ENCODE data around the gene KCNG2. TPM values are rescaled to one million over a fixed set of nuclear protein-coding genes. Genes with fewer than 3 reads are reported as not detected.
"Not testable (repeated sequence)": the region's sequence is repeated elsewhere in the genome, so short reads cannot be mapped to it uniquely, and the experiment has no call there.

The KCNG2 gene
- not detected for total RNA-seq

GRCh38 chr18:79797518-79798345 is at the start of gene KCNG2:
TSS of gene KCNG2 (plus strand) at chr18:79797938. CDS start at chr18:79863668, 65,730 bp downstream.
- H3K36me3 Mint-ChIP-seq: no peaks in the 10 kb centered on the region
- peak within 1 kb of the TSS; percentile 47 for H3K4me3 Mint-ChIP-seq
- no peak within 1 kb of the TSS for H3K27ac Mint-ChIP-seq
- peak; percentile 52 for DNase-seq
- peaks cover 9% of the 10 kb centered on the region for H3K4me1 Mint-ChIP-seq
- no peaks in the 10 kb centered on the region for H3K9me3 Mint-ChIP-seq
- peaks cover 36% of the 10 kb centered on the region for H3K27me3 Mint-ChIP-seq

GRCh38 chr18:79748321-79749180 is 49.2 kb upstream of the KCNG2 start:
- peaks cover 34% of the 10 kb centered on the region for H3K36me3 Mint-ChIP-seq
- H3K4me3 Mint-ChIP-seq: no peak overlapping the region
- no peaks in the 10 kb centered on the region for H3K4me1 Mint-ChIP-seq
- H3K9me3 Mint-ChIP-seq: peaks cover 1% of the 10 kb centered on the region
- no peaks in the 10 kb centered on the region for H3K27me3 Mint-ChIP-seq
- H3K27ac Mint-ChIP-seq: no peak overlapping the region
- no peak for DNase-seq

- no peaks in the 10 kb centered on the region for H3K4me1 Mint-ChIP-seq
- DNase-seq: no peak
These were observed 48.2 kb upstream of the KCNG2 start for GRCh38 chr18:79749251-79750191.

GRCh38 chr18:79750980-79751571 is 46.7 kb upstream of the KCNG2 start:
- no peaks in the 10 kb centered on the region for H3K27me3 Mint-ChIP-seq
- peaks cover 37% of the 10 kb centered on the region for H3K36me3 Mint-ChIP-seq

More at GRCh38 chr18:79749251-79750191, 48.2 kb upstream of the KCNG2 start:
- H3K9me3 Mint-ChIP-seq: peaks cover 1% of the 10 kb centered on the region
- peaks cover 31% of the 10 kb centered on the region for H3K36me3 Mint-ChIP-seq
- no peaks in the 10 kb centered on the region for H3K27me3 Mint-ChIP-seq
- H3K4me3 Mint-ChIP-seq: no peak overlapping the region
- H3K27ac Mint-ChIP-seq: no peak overlapping the region

GRCh38 chr18:79751918-79752578 is 45.7 kb upstream of the KCNG2 start:
- not testable (repeated sequence) for H3K4me1 Mint-ChIP-seq, H3K27me3 Mint-ChIP-seq, H3K9me3 Mint-ChIP-seq, H3K4me3 Mint-ChIP-seq, H3K27ac Mint-ChIP-seq, DNase-seq
- H3K36me3 Mint-ChIP-seq: peaks cover 39% of the 10 kb centered on the region

More at GRCh38 chr18:79750980-79751571, 46.7 kb upstream of the KCNG2 start:
- DNase-seq: no peak
- Mint-ChIP-seq H3K4me3 (no peak overlapping the region), H3K9me3 (peaks cover 1% of the 10 kb centered on the region), H3K27ac (no peak overlapping the region), H3K4me1 (no peaks in the 10 kb centered on the region)

- not testable (repeated sequence) for DNase-seq, H3K27ac Mint-ChIP-seq, H3K9me3 Mint-ChIP-seq, H3K27me3 Mint-ChIP-seq, H3K4me1 Mint-ChIP-seq, H3K4me3 Mint-ChIP-seq
- peaks cover 42% of the 10 kb centered on the region for H3K36me3 Mint-ChIP-seq
These were observed 44.8 kb upstream of the KCNG2 start for GRCh38 chr18:79752946-79753345.

GRCh38 chr18:79753391-79753851 is 44.3 kb upstream of the KCNG2 start:
- DNase-seq: no peak
- Mint-ChIP-seq H3K9me3 (peaks cover 7% of the 10 kb centered on the region), H3K27me3 (no peaks in the 10 kb centered on the region), H3K36me3 (peaks cover 42% of the 10 kb centered on the region), H3K27ac (no peak overlapping the region), H3K4me1 (no peaks in the 10 kb centered on the region), H3K4me3 (no peak overlapping the region)

- DNase-seq: no peak
- Mint-ChIP-seq H3K36me3 (peaks cover 42% of the 10 kb centered on the region), H3K27ac (no peak overlapping the region), H3K4me3 (no peak overlapping the region), H3K27me3 (no peaks in the 10 kb centered on the region), H3K9me3 (peaks cover 11% of the 10 kb centered on the region), H3K4me1 (no peaks in the 10 kb centered on the region)
These were observed 43.5 kb upstream of the KCNG2 start for GRCh38 chr18:79754022-79754761.

GRCh38 chr18:79754831-79755351 is 42.8 kb upstream of the KCNG2 start:
- no peak overlapping the region for H3K4me3 Mint-ChIP-seq
- H3K27ac Mint-ChIP-seq: no peak overlapping the region
- no peaks in the 10 kb centered on the region for H3K27me3 Mint-ChIP-seq
- H3K4me1 Mint-ChIP-seq: no peaks in the 10 kb centered on the region
- DNase-seq: no peak
- H3K36me3 Mint-ChIP-seq: peaks cover 38% of the 10 kb centered on the region
- peaks cover 11% of the 10 kb centered on the region for H3K9me3 Mint-ChIP-seq

- H3K36me3 Mint-ChIP-seq: peaks cover 41% of the 10 kb centered on the region
- H3K9me3 Mint-ChIP-seq: peaks cover 11% of the 10 kb centered on the region
- H3K4me1 Mint-ChIP-seq: no peaks in the 10 kb centered on the region
- no peak overlapping the region for H3K27ac Mint-ChIP-seq
- no peaks in the 10 kb centered on the region for H3K27me3 Mint-ChIP-seq
- DNase-seq: no peak
- no peak overlapping the region for H3K4me3 Mint-ChIP-seq
These were observed 42.1 kb upstream of the KCNG2 start for GRCh38 chr18:79755496-79756142.

- no peak for DNase-seq
- H3K4me3 Mint-ChIP-seq: no peak overlapping the region
- no peaks in the 10 kb centered on the region for H3K4me1 Mint-ChIP-seq
- peaks cover 41% of the 10 kb centered on the region for H3K36me3 Mint-ChIP-seq
- H3K27me3 Mint-ChIP-seq: no peaks in the 10 kb centered on the region
- H3K9me3 Mint-ChIP-seq: peaks cover 11% of the 10 kb centered on the region
- H3K27ac Mint-ChIP-seq: no peak overlapping the region
These were observed 41.6 kb upstream of the KCNG2 start for GRCh38 chr18:79756143-79756500.

GRCh38 chr18:79756826-79757225 is 40.9 kb upstream of the KCNG2 start:
- H3K27ac Mint-ChIP-seq: no peak overlapping the region
- no peaks in the 10 kb centered on the region for H3K4me1 Mint-ChIP-seq
- H3K4me3 Mint-ChIP-seq: no peak overlapping the region
- peaks cover 11% of the 10 kb centered on the region for H3K9me3 Mint-ChIP-seq
- no peak for DNase-seq
- peaks cover 41% of the 10 kb centered on the region for H3K36me3 Mint-ChIP-seq
- peaks cover 3% of the 10 kb centered on the region for H3K27me3 Mint-ChIP-seq

- no peak overlapping the region for H3K4me3 Mint-ChIP-seq
- DNase-seq: no peak
- H3K9me3 Mint-ChIP-seq: peaks cover 11% of the 10 kb centered on the region
- H3K4me1 Mint-ChIP-seq: no peaks in the 10 kb centered on the region
- peaks cover 21% of the 10 kb centered on the region for H3K36me3 Mint-ChIP-seq
- H3K27ac Mint-ChIP-seq: no peak overlapping the region
- peaks cover 4% of the 10 kb centered on the region for H3K27me3 Mint-ChIP-seq
These were observed 37.4 kb upstream of the KCNG2 start for GRCh38 chr18:79760348-79760747.
